Nephron progenitor cell (in vitro differentiated cells): Measurements from ENCODE around the gene PRR29.

ENCODE experiments used
- DNase-seq: peaks from one replicate; pipeline ENCODE4 v3.0.0; 2021
- H3K27ac Mint-ChIP-seq: 2 replicates; pipeline ENCODE4 v1.8.0; 2021; ENCODE audit warnings: mild to moderate bottlenecking, moderate library complexity, mixed read lengths
- H3K27me3 Mint-ChIP-seq: 2 replicates; pipeline ENCODE4 v1.8.0; 2021; ENCODE audit warnings: mild to moderate bottlenecking, low read depth, mixed read lengths; ENCODE audit not compliant: poor library complexity
- H3K36me3 Mint-ChIP-seq: 2 replicates; pipeline ENCODE4 v1.8.0; 2021; ENCODE audit warnings: low read depth, mixed read lengths
- H3K4me1 Mint-ChIP-seq: 2 replicates; pipeline ENCODE4 v1.8.0; 2021; ENCODE audit warnings: mixed read lengths
- H3K4me3 Mint-ChIP-seq: 2 replicates; pipeline ENCODE4 v1.8.0; 2021; ENCODE audit warnings: mild to moderate bottlenecking, moderate library complexity, mixed read lengths
- H3K9me3 Mint-ChIP-seq: 2 replicates; pipeline ENCODE4 v1.8.0; 2021; ENCODE audit warnings: mild to moderate bottlenecking, moderate library complexity, mixed read lengths
- CTCF ChIP-seq: fragments of 200-600 bp; sonication (generic); IDR thresholded peaks from 2 replicates; pipeline ENCODE4 v1.5.0; 2021; ENCODE audit warnings: antibody characterized with exemption

PRR29 gene

GRCh38 chr17:63985387-63986140, 12.6 kb upstream of the PRR29 start:
- no peak for TF ChIP-seq CTCF
- Mint-ChIP-seq H3K4me3 (no peak overlapping the region), H3K4me1 (peaks cover 35% of the 10 kb centered on the region), H3K36me3 (peaks cover 11% of the 10 kb centered on the region), H3K9me3 (peaks cover 27% of the 10 kb centered on the region), H3K27ac (no peak overlapping the region), H3K27me3 (peaks cover 13% of the 10 kb centered on the region)
- no peak for DNase-seq

- peaks cover 16% of the 10 kb centered on the region for H3K9me3 Mint-ChIP-seq
- H3K27ac Mint-ChIP-seq = no peak overlapping the region
- H3K27me3 Mint-ChIP-seq = peaks cover 20% of the 10 kb centered on the region
- TF ChIP-seq CTCF = no peak
- peaks cover 44% of the 10 kb centered on the region for H3K4me1 Mint-ChIP-seq
- peaks cover 10% of the 10 kb centered on the region for H3K36me3 Mint-ChIP-seq
- no peak overlapping the region for H3K4me3 Mint-ChIP-seq
- no peak for DNase-seq
Observed at GRCh38 chr17:63986821-63987220, 11.3 kb upstream of the PRR29 start.

- TF ChIP-seq CTCF = no peak
- peaks cover 27% of the 10 kb centered on the region for H3K27me3 Mint-ChIP-seq
- H3K9me3 Mint-ChIP-seq = peaks cover 10% of the 10 kb centered on the region
- H3K27ac Mint-ChIP-seq = no peak overlapping the region
- peaks cover 48% of the 10 kb centered on the region for H3K4me1 Mint-ChIP-seq
- no peak for DNase-seq
- H3K36me3 Mint-ChIP-seq = peaks cover 5% of the 10 kb centered on the region
- no peak overlapping the region for H3K4me3 Mint-ChIP-seq
Observed at GRCh38 chr17:63987221-63988126, 10.7 kb upstream of the PRR29 start.

GRCh38 chr17:63988127-63988478, 10.0 kb upstream of the PRR29 start:
- Mint-ChIP-seq H3K9me3 (peaks cover 7% of the 10 kb centered on the region), H3K4me3 (no peak overlapping the region), H3K36me3 (no peaks in the 10 kb centered on the region), H3K27me3 (peaks cover 32% of the 10 kb centered on the region), H3K27ac (no peak overlapping the region), H3K4me1 (peaks cover 48% of the 10 kb centered on the region)
- no peak for DNase-seq
- no peak for TF ChIP-seq CTCF

GRCh38 chr17:63988741-63989621, 9.2 kb upstream of the PRR29 start:
- TF ChIP-seq CTCF = no peak
- peaks cover 37% of the 10 kb centered on the region for H3K27me3 Mint-ChIP-seq
- DNase-seq = peak; percentile 53
- H3K36me3 Mint-ChIP-seq = no peaks in the 10 kb centered on the region
- peak overlapping the region; percentile 74 for H3K27ac Mint-ChIP-seq
- peaks cover 6% of the 10 kb centered on the region for H3K9me3 Mint-ChIP-seq
- peak overlapping the region; percentile 73 for H3K4me3 Mint-ChIP-seq
- peaks cover 48% of the 10 kb centered on the region for H3K4me1 Mint-ChIP-seq
